Measurements from ENCODE around the gene VGF.

DNA sequence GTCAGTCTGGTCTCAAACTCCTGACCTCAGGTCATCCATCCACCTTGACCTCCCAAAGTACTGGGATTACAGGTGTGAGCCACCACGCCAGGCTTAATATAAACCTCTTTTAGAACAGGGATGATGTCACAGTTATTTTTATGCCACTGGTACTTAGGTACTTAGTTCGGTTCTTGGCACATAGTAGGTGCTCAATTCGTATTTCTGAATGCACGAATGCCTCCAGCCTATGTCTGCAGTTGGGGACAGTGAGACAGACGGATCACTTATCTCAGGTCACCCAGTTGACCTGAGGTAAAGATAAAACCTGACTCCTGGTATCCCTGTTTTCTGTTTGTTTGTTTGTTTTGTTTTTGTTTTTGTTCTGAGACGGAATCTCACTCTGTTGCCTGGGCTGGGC is 20.8 kb upstream of the VGF start:
- TF ChIP-seq CTCF (IDR thresholded peaks at IDR 0.05) (no peak), POLR2A (IDR thresholded peaks at IDR 0.05) (no peak)
